Hematopoietic multipotent progenitor cell treated with erythropoietin and hydrocortisone succinate and interleukin-3 and kit ligand, for 4 days (in vitro differentiated cells): ENCODE measurements around the gene TEX14.
"Not testable (repeated sequence)": the region's sequence is repeated elsewhere in the genome, so short reads cannot be mapped to it uniquely, and the experiment has no call there.

Experiments used
- DNase-seq: peaks from one replicate; pipeline ENCODE4 v3.0.0-alpha.2; 2015

Gene TEX14

GRCh38 chr17:58593123-58593522, 98.7 kb downstream of the TEX14 start:
- no peak for DNase-seq

- peak; percentile 13 for DNase-seq
Measured at GRCh38 chr17:58591455-58591854, 100.4 kb downstream of the TEX14 start.

GRCh38 chr17:58590377-58590776, 101.5 kb downstream of the TEX14 start:
- DNase-seq, result no peak

DNA sequence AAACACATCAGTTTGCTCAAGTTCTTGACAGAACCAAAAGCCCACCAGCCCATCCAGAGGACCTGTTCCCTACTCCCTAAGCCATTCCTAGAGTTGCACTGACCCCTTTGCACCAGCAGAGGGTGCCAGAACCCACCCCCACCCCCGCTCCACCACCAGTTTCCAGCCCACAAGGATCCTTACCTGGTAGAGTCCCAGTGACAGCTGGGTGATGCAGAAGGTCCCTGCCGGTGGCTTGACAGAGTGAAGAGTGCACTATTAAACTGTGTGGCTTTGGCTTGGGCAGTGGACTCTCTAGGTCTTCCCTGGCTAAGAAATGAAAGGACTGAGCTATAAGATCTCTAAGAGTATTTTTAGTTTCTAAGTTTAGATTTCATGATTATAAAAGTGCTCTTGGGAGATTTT, 104.1 kb downstream of the TEX14 start:
- peak; percentile 68 for DNase-seq

- DNase-seq, result no peak
Measured at GRCh38 chr17:58586009-58586644, 105.7 kb downstream of the TEX14 start.

DNA sequence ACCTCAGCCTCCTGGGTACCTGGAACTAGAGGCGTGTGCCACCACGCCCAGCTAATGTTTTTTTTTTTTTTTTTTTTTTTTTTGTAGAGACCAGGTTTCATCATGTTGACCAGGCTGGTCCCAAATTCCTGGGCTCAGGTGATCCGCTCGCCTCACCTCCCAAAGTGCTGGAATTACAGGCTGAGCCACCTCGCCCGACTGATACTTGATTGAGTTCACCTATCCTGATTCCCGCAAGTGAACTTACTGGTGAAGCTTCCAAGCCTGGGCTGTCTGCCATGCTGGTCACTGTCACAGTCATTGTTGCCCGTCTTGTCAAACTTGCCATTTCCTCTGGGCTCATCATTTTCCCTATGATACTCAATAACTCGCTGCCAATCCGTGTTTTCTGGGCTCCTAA, 106.3 kb downstream of the TEX14 start:
- DNase-seq, result no peak

DNA sequence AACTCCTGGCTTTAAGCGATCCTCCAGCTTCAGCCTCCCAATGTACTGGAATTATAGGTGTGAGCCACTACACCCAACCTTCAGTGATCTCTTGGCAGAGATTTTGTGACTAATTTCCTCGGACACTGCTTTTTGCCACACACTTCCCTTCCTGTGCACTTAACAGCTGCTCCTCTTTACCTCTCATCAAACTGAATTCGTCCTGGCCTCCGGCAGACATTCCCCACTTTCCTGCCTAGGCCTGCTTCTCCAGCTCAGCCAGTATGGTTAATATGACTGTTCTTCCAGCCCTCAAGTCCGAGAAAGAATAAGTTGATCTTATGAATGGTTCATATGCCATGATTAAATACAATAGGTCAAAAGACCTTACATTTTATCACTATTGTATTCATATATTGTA, 108.4 kb downstream of the TEX14 start:
- no peak for DNase-seq

DNA sequence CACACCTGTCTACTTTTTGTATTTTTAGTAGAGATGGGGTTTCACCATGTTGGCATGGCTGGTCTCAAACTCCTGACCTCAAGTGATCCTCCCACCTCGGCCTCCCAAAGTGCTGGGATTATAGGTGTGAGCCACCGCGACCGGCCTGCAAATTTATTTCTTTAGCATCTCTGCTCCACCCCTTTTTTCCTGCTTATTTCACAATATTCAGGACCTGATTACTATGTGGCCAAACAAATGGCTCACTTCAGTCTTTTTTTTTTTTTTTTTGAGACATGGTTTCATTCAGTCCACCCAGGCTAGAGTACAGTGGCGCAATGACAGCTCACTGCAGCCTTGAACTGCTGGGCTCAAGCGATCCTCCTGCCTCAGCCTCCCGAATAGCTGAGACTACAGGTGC, 109.1 kb downstream of the TEX14 start:
- not testable (repeated sequence) for DNase-seq

- no peak for DNase-seq
Measured at GRCh38 chr17:58580671-58581070, 111.2 kb downstream of the TEX14 start.

DNA sequence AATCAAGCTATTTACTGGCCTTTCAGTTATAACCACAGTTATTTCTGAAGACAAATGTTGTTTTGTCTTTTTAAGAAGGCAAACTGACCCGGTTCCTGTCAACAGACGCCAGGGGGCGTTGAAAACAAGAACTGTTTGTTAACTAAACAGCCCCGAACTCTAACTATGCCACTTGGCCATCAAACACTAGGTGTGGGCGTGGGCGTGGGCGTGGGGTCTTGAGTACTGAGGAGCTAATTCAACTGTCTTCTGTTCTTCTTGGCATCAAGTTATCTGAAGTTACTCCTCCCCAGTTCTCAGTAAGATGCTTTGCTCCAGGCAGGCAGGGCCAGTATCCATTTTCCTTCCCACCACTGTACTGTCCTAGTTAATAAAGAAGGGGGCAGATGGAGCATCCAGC, 114.1 kb downstream of the TEX14 start:
- peak; percentile 84 for DNase-seq

DNA sequence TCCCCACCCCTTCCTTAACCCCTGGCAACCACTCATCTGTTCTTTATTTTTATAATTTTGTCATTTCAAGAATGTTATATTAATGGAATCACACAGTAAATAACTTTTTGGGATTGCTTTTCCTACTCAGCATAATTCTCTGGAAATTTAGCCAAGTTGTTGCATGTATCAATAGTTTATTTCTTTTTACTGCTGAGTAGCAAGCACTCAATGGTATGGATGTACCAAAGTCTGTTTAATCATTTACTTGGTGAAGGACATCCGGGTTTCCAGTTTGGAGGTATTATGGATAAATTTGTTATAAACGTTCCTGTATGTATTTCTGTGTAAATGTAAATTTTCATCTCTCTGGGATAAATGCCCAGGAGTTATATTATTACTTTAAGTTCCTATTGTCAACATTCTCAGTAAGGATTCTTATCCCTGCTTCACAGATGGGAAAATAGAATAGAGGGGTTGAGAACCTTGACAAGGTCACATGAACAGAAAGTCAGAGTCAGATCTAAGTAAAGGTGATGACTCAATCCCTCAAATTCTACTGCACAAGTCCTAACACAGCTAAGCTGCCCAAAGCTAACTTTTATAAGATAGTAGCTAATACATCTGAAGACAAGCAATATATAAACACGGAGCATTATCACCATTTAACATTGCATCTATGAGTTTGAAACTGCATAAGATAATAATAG, 115.0 kb downstream of the TEX14 start:
- no peak for DNase-seq

DNA sequence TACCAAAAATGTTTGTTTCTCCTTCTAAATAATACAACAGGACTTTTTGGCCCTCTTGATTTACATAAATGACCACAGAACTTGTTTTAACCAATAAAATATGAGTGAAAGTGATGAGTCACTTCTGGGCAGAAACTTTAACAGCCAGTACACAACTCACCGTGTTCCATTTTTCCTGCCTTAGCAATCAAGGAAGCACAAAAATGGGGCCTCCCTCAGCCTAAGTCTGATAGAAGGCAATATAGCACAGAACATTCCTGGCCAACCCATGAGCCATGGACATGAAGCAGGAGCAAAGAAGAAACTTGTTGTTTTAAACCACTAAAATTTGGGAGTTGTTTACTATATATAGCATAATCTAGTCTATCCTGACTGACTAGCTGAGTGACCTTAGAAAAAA, 116.3 kb downstream of the TEX14 start:
- peak; percentile 54 for DNase-seq

GRCh38 chr17:58574025-58574424, 117.8 kb downstream of the TEX14 start:
- no peak for DNase-seq

- DNase-seq, result peak; percentile 16
Measured at GRCh38 chr17:58572846-58573245, 119.0 kb downstream of the TEX14 start.

DNA sequence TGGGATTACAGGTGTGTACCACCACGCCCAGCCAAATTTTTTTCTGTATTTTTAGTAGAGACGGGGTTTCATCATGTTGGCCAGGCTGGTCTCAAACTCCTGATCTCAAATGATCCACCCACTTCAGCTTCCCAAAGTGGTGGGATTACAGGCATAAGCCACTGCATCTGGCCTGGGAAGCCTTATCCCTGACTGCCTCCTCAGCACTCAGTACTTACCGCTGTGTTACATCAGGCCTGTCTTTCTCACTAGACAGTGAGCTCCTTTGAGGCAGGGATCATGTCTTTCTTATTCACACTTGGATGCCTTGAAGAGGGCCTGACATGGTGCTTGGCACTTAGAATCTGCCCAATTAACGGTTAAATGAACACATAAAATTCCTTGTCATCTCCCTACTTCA, 121.1 kb downstream of the TEX14 start:
- no peak for DNase-seq

DNA sequence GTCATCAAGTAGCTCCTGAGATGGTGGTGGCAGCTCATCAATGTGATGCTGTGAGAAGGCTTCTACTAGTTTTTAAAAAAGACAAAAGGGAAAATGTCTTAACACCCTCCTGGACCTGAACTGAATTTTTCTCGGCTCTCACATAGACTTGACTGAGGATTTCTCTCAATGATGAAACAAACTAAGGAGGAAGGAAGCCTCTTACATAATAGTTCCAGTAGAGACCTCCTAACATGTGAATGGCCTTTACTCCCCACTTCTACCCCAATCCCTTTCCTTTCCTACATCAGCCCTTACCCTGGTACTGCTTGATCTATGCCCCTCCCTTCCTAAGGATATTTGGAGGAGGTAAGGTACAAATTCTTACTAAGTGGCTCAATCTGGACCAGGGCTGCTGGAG, 122.6 kb downstream of the TEX14 start:
- DNase-seq, result peak; percentile 43

DNA sequence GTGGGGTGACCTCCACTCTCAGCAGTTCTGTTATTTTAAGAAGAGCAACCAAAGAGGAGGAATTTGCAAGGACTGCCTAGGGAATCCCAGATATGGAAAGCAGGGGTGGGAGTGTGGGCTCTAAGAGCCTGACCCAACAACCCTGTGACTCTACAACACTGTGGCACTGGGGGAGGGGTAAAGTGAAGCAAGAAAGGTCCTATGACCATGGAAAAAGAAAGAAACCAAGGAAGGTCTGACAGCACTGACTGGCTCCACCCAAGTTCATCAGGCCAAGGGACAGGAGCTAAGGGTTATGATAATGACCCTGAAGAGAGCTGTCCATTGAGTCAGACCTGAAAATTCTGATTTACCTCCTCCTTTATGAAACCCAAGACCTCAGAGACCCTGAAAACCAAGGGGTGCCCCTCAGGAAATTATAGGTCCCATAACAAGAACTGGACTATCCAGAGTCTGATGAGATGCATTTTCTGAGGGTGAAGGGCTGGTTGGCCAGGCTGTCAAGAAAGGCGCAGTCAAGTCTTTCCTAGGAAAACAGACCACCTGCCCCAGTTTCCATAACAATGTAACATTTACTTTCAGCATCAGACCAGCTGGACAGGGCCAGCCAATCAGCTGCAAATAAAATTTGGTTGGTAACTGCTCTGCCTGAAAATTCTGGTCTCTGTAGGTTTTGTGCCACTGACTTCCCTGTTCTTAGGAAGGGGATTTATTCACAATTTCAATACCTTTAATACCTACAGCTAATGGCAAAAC, 123.6 kb downstream of the TEX14 start:
- peak; percentile 16 for DNase-seq

DNA sequence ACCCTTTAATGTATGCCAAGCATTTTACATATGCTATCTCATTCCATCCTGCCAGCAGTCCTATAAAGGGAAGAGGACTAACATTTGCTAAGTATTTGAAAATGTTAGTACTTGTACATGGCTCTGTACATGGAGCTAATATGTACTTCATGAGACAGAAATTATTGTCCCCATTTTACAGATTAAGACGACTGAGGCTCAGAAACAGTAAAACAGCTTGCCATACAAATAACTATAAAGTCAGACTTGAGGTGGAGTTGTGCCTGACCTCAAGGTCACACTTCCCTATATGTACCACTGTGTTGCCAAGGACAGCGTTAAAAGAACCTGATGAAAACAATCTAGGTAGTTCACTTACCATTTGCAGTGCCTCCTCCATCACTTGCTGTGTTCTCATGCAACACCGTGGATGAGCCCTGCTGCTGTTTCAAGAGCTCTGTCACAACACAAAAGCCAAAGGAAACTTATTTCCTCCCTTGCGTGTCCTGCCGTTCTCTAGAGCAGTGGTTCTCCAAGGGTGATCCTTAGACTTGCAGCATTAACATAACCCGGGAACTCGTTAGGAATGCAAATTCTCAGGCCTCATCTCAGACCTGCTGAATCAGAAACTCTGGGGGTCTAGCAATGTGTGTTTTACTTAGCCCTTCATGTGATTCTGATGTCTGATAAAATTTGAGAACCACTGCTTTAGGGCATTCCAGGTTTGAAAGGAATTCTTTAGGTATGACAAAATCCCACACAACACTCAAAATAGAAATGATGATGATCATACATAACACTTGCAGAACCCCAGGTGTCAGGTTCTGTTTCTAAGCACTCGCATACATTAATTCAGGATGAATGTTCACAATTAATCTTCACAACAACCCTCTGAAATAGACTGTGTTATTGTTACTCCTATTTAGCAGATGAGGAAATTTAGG, 126.2 kb downstream of the TEX14 start:
- no peak for DNase-seq

DNA sequence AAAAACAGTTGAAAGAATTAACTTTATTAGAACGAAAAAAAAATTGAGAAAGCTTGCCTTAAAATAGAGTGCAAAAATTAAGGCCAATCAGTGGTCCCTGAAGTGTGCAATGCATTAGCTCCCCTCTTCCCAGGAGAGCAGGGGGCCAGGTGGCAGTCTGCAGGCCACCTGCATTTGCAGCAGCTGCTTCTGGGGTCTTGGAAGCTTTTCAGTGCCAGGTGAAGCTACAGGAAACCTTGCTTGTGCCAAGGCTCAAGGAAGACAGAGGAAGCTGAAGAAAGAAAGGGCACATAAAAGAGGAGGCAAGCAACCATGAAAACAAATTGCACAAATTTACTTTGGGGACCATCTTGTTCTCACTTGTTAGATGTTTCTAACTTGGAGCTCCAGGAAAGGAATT, 126.9 kb downstream of the TEX14 start:
- no peak for DNase-seq

DNA sequence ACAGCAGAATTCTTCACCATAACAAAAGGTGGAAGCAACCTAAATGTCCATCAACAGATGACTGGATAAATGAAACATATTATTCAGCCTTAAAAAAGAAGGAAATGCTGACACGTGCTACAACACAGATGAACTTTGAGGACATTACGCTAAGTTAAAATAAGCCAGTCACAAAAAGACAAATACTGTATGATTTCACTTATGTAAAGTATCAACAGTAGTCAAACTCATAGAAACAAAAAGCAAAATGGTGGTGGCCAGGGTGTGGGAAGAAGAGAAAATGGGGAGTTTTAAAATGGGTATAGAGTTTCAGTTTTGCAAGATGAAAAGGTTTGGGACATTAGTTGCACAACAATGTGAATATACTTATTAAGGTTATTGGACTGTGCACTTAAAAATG, 127.6 kb downstream of the TEX14 start:
- DNase-seq, result no peak

DNA sequence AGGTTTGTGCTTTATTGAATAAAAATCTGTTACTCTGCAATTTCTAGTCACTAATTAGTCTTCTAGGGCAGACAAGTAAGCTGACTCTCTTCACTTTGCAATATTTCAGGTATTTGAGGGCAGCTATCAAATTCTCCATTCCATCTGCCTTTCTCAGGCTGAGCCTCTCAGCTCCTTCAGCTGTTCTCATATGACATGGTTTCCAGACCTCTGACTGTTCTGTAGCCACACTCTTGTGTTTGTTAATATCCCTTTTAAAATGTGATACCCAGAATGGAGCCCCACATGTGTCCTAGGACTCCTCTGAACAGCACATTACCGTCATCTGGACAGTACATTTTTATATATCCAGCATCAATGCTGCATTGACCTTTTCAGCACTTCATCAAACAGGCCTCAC, 131.3 kb downstream of the TEX14 start:
- no peak for DNase-seq

- DNase-seq, result no peak
Measured at GRCh38 chr17:58557981-58558380, 133.9 kb downstream of the TEX14 start.

GRCh38 chr17:58556833-58557250, 135.0 kb downstream of the TEX14 start:
- DNase-seq, result peak; percentile 69
